HepG2 (cell line): ENCODE measurements around the gene IMP3. TPM values are rescaled to one million over a fixed set of nuclear protein-coding genes. Genes with fewer than 3 reads are reported as not detected.
A peak's percentile ranks its signal among the peaks of the same experiment; 100 is the strongest.

Experiments
- ATF7 ChIP-seq, 2 experiments: fragments of 450-650 bp in 1 of 2; sonication (generic) in 1 of 2; formaldehyde crosslinking in 1 of 2; IDR thresholded peaks; 2 replicates each; pipeline versions ENCODE4 v1.4.0 to v1.6.1; 2016 to 2020; ENCODE audit warnings: antibody characterized with exemption in 1 of 2, mild to moderate bottlenecking in 1 of 2, missing genetic modification reagents in 1 of 2
- GATAD1 ChIP-seq: IDR thresholded peaks from 2 replicates; pipeline ENCODE4 v1.6.1; 2016; ENCODE audit warnings: missing genetic modification reagents, missing compliant biosample characterization
- GMEB2 ChIP-seq: IDR thresholded peaks from 2 replicates; pipeline ENCODE4 v1.6.1; 2016; ENCODE audit warnings: missing biosample characterization, missing genetic modification reagents, low read depth
- HNF1B ChIP-seq: sonication (generic); formaldehyde crosslinking; IDR thresholded peaks from 2 replicates; pipeline ENCODE4 v1.5.1; 2020; ENCODE audit warnings: mild to moderate bottlenecking, moderate library complexity, missing genetic modification reagents
- IKZF4 ChIP-seq: sonication (generic); formaldehyde crosslinking; IDR thresholded peaks from 2 replicates; pipeline ENCODE4 v1.5.1; 2020; ENCODE audit warnings: borderline replicate concordance, mild to moderate bottlenecking, low read depth, missing genetic modification reagents; ENCODE audit errors: not compliant biosample characterization
- MTF1 ChIP-seq: sonication (generic); formaldehyde crosslinking; IDR thresholded peaks from 2 replicates; pipeline ENCODE4 v1.5.0; 2020; ENCODE audit warnings: missing genetic modification reagents
- PLRG1 ChIP-seq: fragments of 450-650 bp; conservative IDR thresholded peaks from 2 replicates; pipeline ENCODE4 v1.6.1; 2016
- POLR2G ChIP-seq: fragments of 200-400 bp; formaldehyde crosslinking; IDR thresholded peaks from 2 replicates; pipeline ENCODE4 v1.6.1; 2018; ENCODE audit warnings: mild to moderate bottlenecking, low read depth, low read length, moderate library complexity
- PRDM15 ChIP-seq: sonication (generic); formaldehyde crosslinking; IDR thresholded peaks from 2 replicates; pipeline ENCODE4 v1.4.0; 2020; ENCODE audit warnings: missing genetic modification reagents
- RBM22 ChIP-seq: fragments of 200-400 bp; formaldehyde crosslinking; optimal IDR thresholded peaks from 2 replicates; pipeline ENCODE3; 2017; ENCODE audit warnings: mild to moderate bottlenecking, low read length, moderate library complexity
- TEAD2 ChIP-seq: sonication (generic); formaldehyde crosslinking; IDR thresholded peaks from 2 replicates; pipeline ENCODE4 v1.9.0; 2021; ENCODE audit warnings: missing genetic modification reagents
- TGIF2 ChIP-seq: IDR thresholded peaks from 2 replicates; pipeline ENCODE4 v1.6.1; 2016; ENCODE audit warnings: control low read depth, missing compliant biosample characterization
- ZBTB46 ChIP-seq: sonication (generic); formaldehyde crosslinking; IDR thresholded peaks from 2 replicates; pipeline ENCODE4 v1.4.0; 2020; ENCODE audit warnings: mild to moderate bottlenecking, missing genetic modification reagents, borderline replicate concordance
- ZFP82 ChIP-seq: sonication (generic); formaldehyde crosslinking; IDR thresholded peaks from 2 replicates; pipeline ENCODE4 v1.5.1; 2020; ENCODE audit warnings: mild to moderate bottlenecking, missing genetic modification reagents, borderline replicate concordance
- ZNF230 ChIP-seq: sonication (generic); formaldehyde crosslinking; IDR thresholded peaks from 2 replicates; pipeline ENCODE4 v1.4.0; 2020; ENCODE audit warnings: mild to moderate bottlenecking, missing genetic modification reagents
- ZNF33A ChIP-seq: sonication (generic); formaldehyde crosslinking; IDR thresholded peaks from 2 replicates; pipeline ENCODE4 v1.5.1; 2020; ENCODE audit warnings: missing genetic modification reagents, mild to moderate bottlenecking, moderate library complexity, borderline replicate concordance
- ZNF362 ChIP-seq: sonication (generic); formaldehyde crosslinking; IDR thresholded peaks from 2 replicates; pipeline ENCODE4 v1.4.0; 2020; ENCODE audit warnings: missing genetic modification reagents, mild to moderate bottlenecking, borderline replicate concordance
- ZNF580 ChIP-seq: IDR thresholded peaks from 2 replicates; pipeline ENCODE4 v1.6.1; 2016; ENCODE audit warnings: low read depth, borderline replicate concordance
- polyA plus RNA-seq, 8 experiments: library from polyadenylated mRNA; depleted of rRNA in 3 of 8; stranded (reverse) in 7 of 8; unstranded in 1 of 8; fragments of >200 nt; fragmentation: Illumina TruSeq in 4 of 8; extraction: Trizol in 4 of 8; gene quantifications; 2 replicates each; pipeline versions ENCODE4 v1.2.1 to v1.2.3, GENCODE V29; 2011 to 2016; ENCODE audit warnings: low read depth in 4 of 8, missing spikeins in 1 of 8, mixed read lengths in 1 of 8; ENCODE audit not compliant: insufficient read depth in 1 of 8
- total RNA-seq, 5 experiments: library from RNA; depleted of rRNA; stranded (reverse); fragments of >200 nt; fragmentation: Illumina TruSeq; extraction: Trizol; gene quantifications; 2 replicates each; pipeline ENCODE4 v1.2.3, GENCODE V29; 2016; ENCODE audit warnings: low read depth in 1 of 5

Gene IMP3
- total and polyA plus RNA-seq, 2 of the 13 experiments (the other 11 are each of a cell fraction or from before 2014, with no cell fraction given), result 38.3 to 143 TPM

- TF ChIP-seq HNF1B (CRISPR knock-in tag) (no peak), PLRG1 (no peak), RBM22 (no peak), ZNF362 (no peak), ZNF580 (CRISPR knock-in tag) (no peak), ZNF33A (CRISPR knock-in tag) (no peak), ATF7 (IDR thresholded peaks at IDR 0.05) (no peak), ATF7 (CRISPR knock-in tag; IDR thresholded peaks at IDR 0.05) (no peak), IKZF4 (no peak), TGIF2 (no peak), POLR2G (peak; percentile 12; the same call in 1 of the 2 replicates), ZBTB46 (no peak), ZNF230 (CRISPR knock-in tag) (no peak), GMEB2 (CRISPR knock-in tag) (no peak), GATAD1 (0 out of 2 replicates have a peak, but pooled peaks have one; percentile 1), TEAD2 (CRISPR knock-in tag) (no peak), MTF1 (CRISPR knock-in tag) (no peak; the same call in 1 of the 2 replicates), PRDM15 (CRISPR knock-in tag) (no peak; the same call in 1 of the 2 replicates), ZFP82 (CRISPR knock-in tag) (no peak)
Measured at GRCh38 chr15:75648156-75649000, 8.4 kb upstream of the IMP3 start (continued).
